GM12892 (cell line): ENCODE measurements around the gene PDE3B.
"Not testable (repeated sequence)": the region's sequence is repeated elsewhere in the genome, so short reads cannot be mapped to it uniquely, and the experiment has no call there.

Experiments
- DNase-seq: peaks from one replicate; pipeline ENCODE4 v3.0.0; 2011; ENCODE audit not compliant: insufficient read length
- FAIRE-seq: peaks from 2 replicates; lab custom pipeline; 2011; peaks lifted over from hg19 to GRCh38; lab: Jason Lieb, UNC
- POLR2A ChIP-seq: IDR thresholded peaks from 2 replicates; pipeline ENCODE4 v1.6.1; 2011; ENCODE audit warnings: low read depth, low read length, control low read depth
- POLR2AphosphoS5 ChIP-seq: IDR thresholded peaks from 2 replicates; pipeline ENCODE4 v1.6.1; 2011; ENCODE audit warnings: low read depth, low read length, control low read depth
- TAF1 ChIP-seq: IDR thresholded peaks from 2 replicates; pipeline ENCODE4 v1.6.1; 2011; ENCODE audit warnings: low read depth, mild to moderate bottlenecking, control low read depth, low read length, borderline replicate concordance

PDE3B gene

GRCh38 chr11:14727746-14728145 is 84.1 kb downstream of the PDE3B start:
- TF ChIP-seq TAF1 (no peak), POLR2AphosphoS5 (no peak), POLR2A (no peak)
- DNase-seq (no peak), FAIRE-seq (no peak)

- not testable (repeated sequence) for DNase-seq, FAIRE-seq
Measured at GRCh38 chr11:14740539-14740938, 96.9 kb downstream of the PDE3B start.

- DNase-seq (no peak), FAIRE-seq (no peak)
- TF ChIP-seq TAF1 (no peak), POLR2AphosphoS5 (no peak), POLR2A (no peak)
Measured at GRCh38 chr11:14741195-14741594, 97.6 kb downstream of the PDE3B start.

- no peak for DNase-seq
- no peak for FAIRE-seq
- TF ChIP-seq POLR2A, result no peak
- TF ChIP-seq TAF1, result no peak
- TF ChIP-seq POLR2AphosphoS5, result no peak
Measured at GRCh38 chr11:14742849-14743559, 99.4 kb downstream of the PDE3B start.

- DNase-seq, FAIRE-seq: not testable (repeated sequence)
Measured at GRCh38 chr11:14743667-14744066, 100.1 kb downstream of the PDE3B start.

GRCh38 chr11:14746857-14747395 is 103.3 kb downstream of the PDE3B start:
- no peak for DNase-seq
- peak; percentile 51 for FAIRE-seq
- no peak for TF ChIP-seq TAF1
- no peak for TF ChIP-seq POLR2AphosphoS5
- TF ChIP-seq POLR2A, result no peak

- no peak for TF ChIP-seq POLR2A
- no peak for TF ChIP-seq POLR2AphosphoS5
- TF ChIP-seq TAF1, result no peak
- DNase-seq (no peak), FAIRE-seq (no peak)
Measured at GRCh38 chr11:14748090-14748489, 104.5 kb downstream of the PDE3B start.

GRCh38 chr11:14750911-14751310 is 107.3 kb downstream of the PDE3B start:
- FAIRE-seq (no peak), DNase-seq (no peak)
- TF ChIP-seq TAF1, result no peak
- no peak for TF ChIP-seq POLR2A
- no peak for TF ChIP-seq POLR2AphosphoS5

GRCh38 chr11:14751975-14752407 is 108.4 kb downstream of the PDE3B start:
- FAIRE-seq (no peak), DNase-seq (no peak)
- TF ChIP-seq TAF1, result no peak
- TF ChIP-seq POLR2A, result no peak
- no peak for TF ChIP-seq POLR2AphosphoS5

- FAIRE-seq (no peak), DNase-seq (no peak)
- TF ChIP-seq POLR2A, result no peak
- no peak for TF ChIP-seq POLR2AphosphoS5
- no peak for TF ChIP-seq TAF1
Measured at GRCh38 chr11:14755140-14755539, 111.5 kb downstream of the PDE3B start.

GRCh38 chr11:14756349-14756748 is 112.7 kb downstream of the PDE3B start:
- FAIRE-seq (no peak), DNase-seq (no peak)
- TF ChIP-seq POLR2A, result no peak
- TF ChIP-seq POLR2AphosphoS5, result no peak
- TF ChIP-seq TAF1, result no peak

GRCh38 chr11:14759300-14760012 is 115.9 kb downstream of the PDE3B start:
- not testable (repeated sequence) for DNase-seq, FAIRE-seq
